WTC11 (cell line): ENCODE measurements around the gene GALM. TPM values are rescaled to one million over a fixed set of nuclear protein-coding genes. Genes with fewer than 3 reads are reported as not detected.
"Not testable (repeated sequence)": the region's sequence is repeated elsewhere in the genome, so short reads cannot be mapped to it uniquely, and the experiment has no call there.

Source experiments
- ATAC-seq: fragments of 200-7000 bp; cut with Tn5 transposase; 2 replicates; pipeline ENCODE4 v1.10.0; 2021; ENCODE audit warnings: mild to moderate bottlenecking, moderate library complexity
- CTCF ChIA-PET: fragments of 300-600 bp; sonication (Branson Sonifier 250); formaldehyde crosslinking; loops from one replicate; lab custom pipeline; 2021; ENCODE audit warnings: antibody characterized with exemption; lab: Charles Lee
- POLR2A ChIA-PET: fragments of 350-600 bp; sonication (Branson Sonifier 250); formaldehyde crosslinking; loops from one replicate; lab custom pipeline; 2021; ENCODE audit warnings: antibody characterized with exemption; lab: Charles Lee
- DNase-seq: peaks from one replicate; pipeline ENCODE4 v3.0.0; 2021; ENCODE audit warnings: low spot score
- H3K27ac Mint-ChIP-seq: 2 replicates; pipeline ENCODE4 v1.8.0; 2021; ENCODE audit warnings: mixed read lengths
- H3K27me3 Mint-ChIP-seq: 2 replicates; pipeline ENCODE4 v1.8.0; 2021; ENCODE audit warnings: low read depth, mild to moderate bottlenecking, moderate library complexity, mixed read lengths
- H3K36me3 Mint-ChIP-seq: 2 replicates; pipeline ENCODE4 v1.8.0; 2021; ENCODE audit warnings: mixed read lengths
- H3K4me1 Mint-ChIP-seq: 2 replicates; pipeline ENCODE4 v1.8.0; 2022; ENCODE audit warnings: mixed read lengths
- H3K4me3 Mint-ChIP-seq: 2 replicates; pipeline ENCODE4 v1.8.0; 2021; ENCODE audit warnings: mild to moderate bottlenecking, moderate library complexity, mixed read lengths
- H3K9me3 Mint-ChIP-seq: 2 replicates; pipeline ENCODE4 v1.8.0; 2021; ENCODE audit warnings: mixed read lengths
- CREM ChIP-seq: sonication (generic); formaldehyde crosslinking; IDR thresholded peaks from 2 replicates; pipeline ENCODE4 v1.8.1; 2022; ENCODE audit warnings: mild to moderate bottlenecking, missing genetic modification reagents, moderate library complexity
- ETV6 ChIP-seq: sonication (generic); formaldehyde crosslinking; IDR thresholded peaks from 2 replicates; pipeline ENCODE4 v1.8.1; 2022; ENCODE audit warnings: mild to moderate bottlenecking, missing genetic modification reagents
- OVOL2 ChIP-seq: fragments of 250-450 bp; sonication (Bioruptor Pico); IDR thresholded peaks from 2 replicates; pipeline ENCODE4 v1.9.0; 2021; ENCODE audit warnings: mild to moderate bottlenecking, borderline replicate concordance
- SOX15 ChIP-seq: fragments of 250-450 bp; sonication (Bioruptor Pico); IDR thresholded peaks from 2 replicates; pipeline ENCODE4 v1.9.0; 2021; ENCODE audit warnings: mild to moderate bottlenecking
- total RNA-seq: library from RNA; stranded (reverse); gene quantifications from 3 replicates; pipeline ENCODE4 v1.2.3, GENCODE V29; 2021
- TF ChIP-seq, protein P1 (sequence below): fragments of 250-450 bp; sonication (Bioruptor Pico); IDR thresholded peaks from 2 replicates; pipeline ENCODE4 v1.9.0; 2021; ENCODE audit warnings: mild to moderate bottlenecking, borderline replicate concordance
- TF ChIP-seq, protein P2 (sequence below): sonication (generic); formaldehyde crosslinking; IDR thresholded peaks from 2 replicates; pipeline ENCODE4 v1.8.1; 2023; ENCODE audit warnings: mild to moderate bottlenecking, missing genetic modification reagents, moderate library complexity
- TF ChIP-seq, protein P3 (sequence below): sonication (generic); formaldehyde crosslinking; IDR thresholded peaks from 2 replicates; pipeline ENCODE4 v1.8.1; 2023; ENCODE audit warnings: mild to moderate bottlenecking, missing genetic modification reagents
- TF ChIP-seq, protein P4 (sequence below): sonication (generic); formaldehyde crosslinking; IDR thresholded peaks from 2 replicates; pipeline ENCODE4 v1.8.0; 2022; ENCODE audit warnings: mild to moderate bottlenecking, missing genetic modification reagents
- TF ChIP-seq, protein P5 (sequence below): sonication (generic); formaldehyde crosslinking; IDR thresholded peaks from 2 replicates; pipeline ENCODE4 v1.8.0; 2023; ENCODE audit warnings: mild to moderate bottlenecking, missing genetic modification reagents
- TF ChIP-seq, protein P6 (sequence below): sonication (generic); formaldehyde crosslinking; IDR thresholded peaks from 2 replicates; pipeline ENCODE4 v1.8.1; 2022; ENCODE audit warnings: missing genetic modification reagents, borderline replicate concordance
- TF ChIP-seq, protein P7 (sequence below): sonication (generic); formaldehyde crosslinking; IDR thresholded peaks from 2 replicates; pipeline ENCODE4 v1.8.1; 2023; ENCODE audit warnings: mild to moderate bottlenecking, missing genetic modification reagents, borderline replicate concordance
- TF ChIP-seq, protein P8 (sequence below): sonication (generic); formaldehyde crosslinking; IDR thresholded peaks from 2 replicates; pipeline ENCODE4 v1.8.0; 2022; ENCODE audit warnings: missing genetic modification reagents

GALM gene
- total RNA-seq, 1 experiment from 2014 or later, result 11.2 TPM

DNA sequence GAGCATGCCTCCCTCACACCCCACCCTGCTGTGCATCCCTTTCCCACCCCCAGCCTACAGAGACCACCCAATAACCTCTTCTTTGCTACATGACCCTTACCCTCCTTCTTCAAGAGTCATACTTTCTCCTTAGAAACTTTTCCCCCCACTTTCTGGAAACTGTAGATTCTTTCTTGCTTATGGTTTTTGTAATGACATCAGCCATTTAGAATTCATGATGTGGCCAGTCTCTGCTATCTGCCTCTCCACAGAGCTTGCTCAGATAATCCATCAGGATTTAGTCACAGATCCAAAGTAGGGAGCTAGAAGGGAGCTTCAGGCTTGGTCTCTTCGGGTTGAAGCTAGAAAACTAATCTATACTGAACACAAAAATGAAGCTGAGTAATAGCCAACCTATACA is 36.5 kb downstream of the GALM start:
- CTCF ChIA-PET, result interaction anchor here (0.6 to 1.5 kb wide), 2 partner anchors 24 to 121 kb away, joined by 4 to 8 read pairs; no protein-coding TSS in a partner anchor

DNA sequence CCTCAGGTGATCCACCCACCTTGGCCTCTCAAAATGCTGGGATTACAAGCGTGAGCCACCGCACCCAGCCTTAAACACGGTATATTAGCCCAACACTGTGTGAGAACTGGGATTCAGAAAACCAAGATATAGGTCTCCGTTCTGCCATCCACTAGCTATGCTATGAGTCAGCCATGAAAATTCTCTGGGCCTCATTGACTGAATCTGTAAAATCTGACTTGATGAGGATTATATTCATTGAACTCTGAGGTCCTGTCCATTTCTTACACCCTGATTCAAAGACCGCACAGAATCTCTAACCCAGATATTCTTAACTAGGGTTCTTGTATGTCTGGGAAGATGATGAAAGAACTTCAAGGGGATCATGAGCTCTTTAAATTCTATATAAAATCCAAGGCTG is 37.4 kb downstream of the GALM start:
- POLR2A ChIA-PET, DNase-seq, H3K4me1 Mint-ChIP-seq, H3K4me3 Mint-ChIP-seq, H3K9me3 Mint-ChIP-seq, H3K27ac Mint-ChIP-seq, H3K36me3 Mint-ChIP-seq, H3K27me3 Mint-ChIP-seq, ATAC-seq: not testable (repeated sequence)
- CTCF ChIA-PET, result interaction anchor here (1.5 kb wide), 1 partner anchor 122 kb away, joined by 8 read pairs; no protein-coding TSS in a partner anchor

More for the DNA sequence above, 36.5 kb downstream of the GALM start:
- Mint-ChIP-seq H3K4me1 (no peaks in the 10 kb centered on the region), H3K4me3 (no peak overlapping the region), H3K9me3 (no peaks in the 10 kb centered on the region), H3K36me3 (no peaks in the 10 kb centered on the region), H3K27ac (no peak overlapping the region), H3K27me3 (no peaks in the 10 kb centered on the region)
- DNase-seq (no peak), ATAC-seq (no peak)
- TF ChIP-seq, protein P1, sequence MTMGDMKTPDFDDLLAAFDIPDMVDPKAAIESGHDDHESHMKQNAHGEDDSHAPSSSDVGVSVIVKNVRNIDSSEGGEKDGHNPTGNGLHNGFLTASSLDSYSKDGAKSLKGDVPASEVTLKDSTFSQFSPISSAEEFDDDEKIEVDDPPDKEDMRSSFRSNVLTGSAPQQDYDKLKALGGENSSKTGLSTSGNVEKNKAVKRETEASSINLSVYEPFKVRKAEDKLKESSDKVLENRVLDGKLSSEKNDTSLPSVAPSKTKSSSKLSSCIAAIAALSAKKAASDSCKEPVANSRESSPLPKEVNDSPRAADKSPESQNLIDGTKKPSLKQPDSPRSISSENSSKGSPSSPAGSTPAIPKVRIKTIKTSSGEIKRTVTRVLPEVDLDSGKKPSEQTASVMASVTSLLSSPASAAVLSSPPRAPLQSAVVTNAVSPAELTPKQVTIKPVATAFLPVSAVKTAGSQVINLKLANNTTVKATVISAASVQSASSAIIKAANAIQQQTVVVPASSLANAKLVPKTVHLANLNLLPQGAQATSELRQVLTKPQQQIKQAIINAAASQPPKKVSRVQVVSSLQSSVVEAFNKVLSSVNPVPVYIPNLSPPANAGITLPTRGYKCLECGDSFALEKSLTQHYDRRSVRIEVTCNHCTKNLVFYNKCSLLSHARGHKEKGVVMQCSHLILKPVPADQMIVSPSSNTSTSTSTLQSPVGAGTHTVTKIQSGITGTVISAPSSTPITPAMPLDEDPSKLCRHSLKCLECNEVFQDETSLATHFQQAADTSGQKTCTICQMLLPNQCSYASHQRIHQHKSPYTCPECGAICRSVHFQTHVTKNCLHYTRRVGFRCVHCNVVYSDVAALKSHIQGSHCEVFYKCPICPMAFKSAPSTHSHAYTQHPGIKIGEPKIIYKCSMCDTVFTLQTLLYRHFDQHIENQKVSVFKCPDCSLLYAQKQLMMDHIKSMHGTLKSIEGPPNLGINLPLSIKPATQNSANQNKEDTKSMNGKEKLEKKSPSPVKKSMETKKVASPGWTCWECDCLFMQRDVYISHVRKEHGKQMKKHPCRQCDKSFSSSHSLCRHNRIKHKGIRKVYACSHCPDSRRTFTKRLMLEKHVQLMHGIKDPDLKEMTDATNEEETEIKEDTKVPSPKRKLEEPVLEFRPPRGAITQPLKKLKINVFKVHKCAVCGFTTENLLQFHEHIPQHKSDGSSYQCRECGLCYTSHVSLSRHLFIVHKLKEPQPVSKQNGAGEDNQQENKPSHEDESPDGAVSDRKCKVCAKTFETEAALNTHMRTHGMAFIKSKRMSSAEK (CRISPR knock-in tag), result no peak
- TF ChIP-seq OVOL2, result no peak
- TF ChIP-seq, protein P2, sequence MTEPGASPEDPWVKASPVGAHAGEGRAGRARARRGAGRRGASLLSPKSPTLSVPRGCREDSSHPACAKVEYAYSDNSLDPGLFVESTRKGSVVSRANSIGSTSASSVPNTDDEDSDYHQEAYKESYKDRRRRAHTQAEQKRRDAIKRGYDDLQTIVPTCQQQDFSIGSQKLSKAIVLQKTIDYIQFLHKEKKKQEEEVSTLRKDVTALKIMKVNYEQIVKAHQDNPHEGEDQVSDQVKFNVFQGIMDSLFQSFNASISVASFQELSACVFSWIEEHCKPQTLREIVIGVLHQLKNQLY (CRISPR knock-in tag), result no peak
- TF ChIP-seq, protein P3, sequence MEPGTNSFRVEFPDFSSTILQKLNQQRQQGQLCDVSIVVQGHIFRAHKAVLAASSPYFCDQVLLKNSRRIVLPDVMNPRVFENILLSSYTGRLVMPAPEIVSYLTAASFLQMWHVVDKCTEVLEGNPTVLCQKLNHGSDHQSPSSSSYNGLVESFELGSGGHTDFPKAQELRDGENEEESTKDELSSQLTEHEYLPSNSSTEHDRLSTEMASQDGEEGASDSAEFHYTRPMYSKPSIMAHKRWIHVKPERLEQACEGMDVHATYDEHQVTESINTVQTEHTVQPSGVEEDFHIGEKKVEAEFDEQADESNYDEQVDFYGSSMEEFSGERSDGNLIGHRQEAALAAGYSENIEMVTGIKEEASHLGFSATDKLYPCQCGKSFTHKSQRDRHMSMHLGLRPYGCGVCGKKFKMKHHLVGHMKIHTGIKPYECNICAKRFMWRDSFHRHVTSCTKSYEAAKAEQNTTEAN (CRISPR knock-in tag), result no peak
- no peak for TF ChIP-seq SOX15 (CRISPR knock-in tag)
- POLR2A ChIA-PET, result no interaction called here

DNA sequence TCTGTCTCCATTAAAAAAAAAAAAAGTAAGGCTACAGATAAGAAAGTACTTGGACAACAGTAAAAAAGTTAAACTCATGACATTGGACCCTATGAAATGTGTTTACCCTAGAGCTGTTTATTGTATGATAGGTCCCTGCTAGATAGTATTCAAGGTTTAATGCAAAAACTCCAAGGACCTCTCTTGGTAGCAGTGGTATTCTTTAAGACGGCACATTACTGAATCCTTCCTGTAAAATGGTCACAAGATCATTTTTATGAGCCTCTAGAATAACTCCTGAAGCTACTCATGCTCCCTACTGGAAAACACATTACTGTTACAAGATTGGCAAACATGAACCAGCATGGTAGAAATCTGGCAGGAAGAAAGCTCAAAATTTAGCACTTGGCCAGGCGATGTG is 38.8 kb downstream of the GALM start:
- no peaks in the 10 kb centered on the region for H3K36me3 Mint-ChIP-seq
- ATAC-seq (no peak), DNase-seq (no peak)
- CTCF ChIA-PET, result interaction anchor here (1.5 kb wide), 1 partner anchor 101 kb away, joined by 5 read pairs; no protein-coding TSS in a partner anchor
- no peaks in the 10 kb centered on the region for H3K9me3 Mint-ChIP-seq
- POLR2A ChIA-PET, result no interaction called here
- no peak overlapping the region for H3K27ac Mint-ChIP-seq
- H3K4me3 Mint-ChIP-seq, result no peak overlapping the region
- peaks cover 12% of the 10 kb centered on the region for H3K4me1 Mint-ChIP-seq
- no peaks in the 10 kb centered on the region for H3K27me3 Mint-ChIP-seq
- TF ChIP-seq, protein P4, sequence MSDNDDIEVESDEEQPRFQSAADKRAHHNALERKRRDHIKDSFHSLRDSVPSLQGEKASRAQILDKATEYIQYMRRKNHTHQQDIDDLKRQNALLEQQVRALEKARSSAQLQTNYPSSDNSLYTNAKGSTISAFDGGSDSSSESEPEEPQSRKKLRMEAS, result no peak
- TF ChIP-seq ETV6 (no peak), CREM (CRISPR knock-in tag) (no peak)
- TF ChIP-seq, protein P5, sequence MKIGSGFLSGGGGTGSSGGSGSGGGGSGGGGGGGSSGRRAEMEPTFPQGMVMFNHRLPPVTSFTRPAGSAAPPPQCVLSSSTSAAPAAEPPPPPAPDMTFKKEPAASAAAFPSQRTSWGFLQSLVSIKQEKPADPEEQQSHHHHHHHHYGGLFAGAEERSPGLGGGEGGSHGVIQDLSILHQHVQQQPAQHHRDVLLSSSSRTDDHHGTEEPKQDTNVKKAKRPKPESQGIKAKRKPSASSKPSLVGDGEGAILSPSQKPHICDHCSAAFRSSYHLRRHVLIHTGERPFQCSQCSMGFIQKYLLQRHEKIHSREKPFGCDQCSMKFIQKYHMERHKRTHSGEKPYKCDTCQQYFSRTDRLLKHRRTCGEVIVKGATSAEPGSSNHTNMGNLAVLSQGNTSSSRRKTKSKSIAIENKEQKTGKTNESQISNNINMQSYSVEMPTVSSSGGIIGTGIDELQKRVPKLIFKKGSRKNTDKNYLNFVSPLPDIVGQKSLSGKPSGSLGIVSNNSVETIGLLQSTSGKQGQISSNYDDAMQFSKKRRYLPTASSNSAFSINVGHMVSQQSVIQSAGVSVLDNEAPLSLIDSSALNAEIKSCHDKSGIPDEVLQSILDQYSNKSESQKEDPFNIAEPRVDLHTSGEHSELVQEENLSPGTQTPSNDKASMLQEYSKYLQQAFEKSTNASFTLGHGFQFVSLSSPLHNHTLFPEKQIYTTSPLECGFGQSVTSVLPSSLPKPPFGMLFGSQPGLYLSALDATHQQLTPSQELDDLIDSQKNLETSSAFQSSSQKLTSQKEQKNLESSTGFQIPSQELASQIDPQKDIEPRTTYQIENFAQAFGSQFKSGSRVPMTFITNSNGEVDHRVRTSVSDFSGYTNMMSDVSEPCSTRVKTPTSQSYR, result no peak
- TF ChIP-seq, protein P6, sequence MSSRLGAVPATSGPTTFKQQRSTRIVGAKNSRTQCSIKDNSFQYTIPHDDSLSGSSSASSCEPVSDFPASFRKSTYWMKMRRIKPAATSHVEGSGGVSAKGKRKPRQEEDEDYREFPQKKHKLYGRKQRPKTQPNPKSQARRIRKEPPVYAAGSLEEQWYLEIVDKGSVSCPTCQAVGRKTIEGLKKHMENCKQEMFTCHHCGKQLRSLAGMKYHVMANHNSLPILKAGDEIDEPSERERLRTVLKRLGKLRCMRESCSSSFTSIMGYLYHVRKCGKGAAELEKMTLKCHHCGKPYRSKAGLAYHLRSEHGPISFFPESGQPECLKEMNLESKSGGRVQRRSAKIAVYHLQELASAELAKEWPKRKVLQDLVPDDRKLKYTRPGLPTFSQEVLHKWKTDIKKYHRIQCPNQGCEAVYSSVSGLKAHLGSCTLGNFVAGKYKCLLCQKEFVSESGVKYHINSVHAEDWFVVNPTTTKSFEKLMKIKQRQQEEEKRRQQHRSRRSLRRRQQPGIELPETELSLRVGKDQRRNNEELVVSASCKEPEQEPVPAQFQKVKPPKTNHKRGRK (CRISPR knock-in tag), result no peak
- TF ChIP-seq, protein P7, sequence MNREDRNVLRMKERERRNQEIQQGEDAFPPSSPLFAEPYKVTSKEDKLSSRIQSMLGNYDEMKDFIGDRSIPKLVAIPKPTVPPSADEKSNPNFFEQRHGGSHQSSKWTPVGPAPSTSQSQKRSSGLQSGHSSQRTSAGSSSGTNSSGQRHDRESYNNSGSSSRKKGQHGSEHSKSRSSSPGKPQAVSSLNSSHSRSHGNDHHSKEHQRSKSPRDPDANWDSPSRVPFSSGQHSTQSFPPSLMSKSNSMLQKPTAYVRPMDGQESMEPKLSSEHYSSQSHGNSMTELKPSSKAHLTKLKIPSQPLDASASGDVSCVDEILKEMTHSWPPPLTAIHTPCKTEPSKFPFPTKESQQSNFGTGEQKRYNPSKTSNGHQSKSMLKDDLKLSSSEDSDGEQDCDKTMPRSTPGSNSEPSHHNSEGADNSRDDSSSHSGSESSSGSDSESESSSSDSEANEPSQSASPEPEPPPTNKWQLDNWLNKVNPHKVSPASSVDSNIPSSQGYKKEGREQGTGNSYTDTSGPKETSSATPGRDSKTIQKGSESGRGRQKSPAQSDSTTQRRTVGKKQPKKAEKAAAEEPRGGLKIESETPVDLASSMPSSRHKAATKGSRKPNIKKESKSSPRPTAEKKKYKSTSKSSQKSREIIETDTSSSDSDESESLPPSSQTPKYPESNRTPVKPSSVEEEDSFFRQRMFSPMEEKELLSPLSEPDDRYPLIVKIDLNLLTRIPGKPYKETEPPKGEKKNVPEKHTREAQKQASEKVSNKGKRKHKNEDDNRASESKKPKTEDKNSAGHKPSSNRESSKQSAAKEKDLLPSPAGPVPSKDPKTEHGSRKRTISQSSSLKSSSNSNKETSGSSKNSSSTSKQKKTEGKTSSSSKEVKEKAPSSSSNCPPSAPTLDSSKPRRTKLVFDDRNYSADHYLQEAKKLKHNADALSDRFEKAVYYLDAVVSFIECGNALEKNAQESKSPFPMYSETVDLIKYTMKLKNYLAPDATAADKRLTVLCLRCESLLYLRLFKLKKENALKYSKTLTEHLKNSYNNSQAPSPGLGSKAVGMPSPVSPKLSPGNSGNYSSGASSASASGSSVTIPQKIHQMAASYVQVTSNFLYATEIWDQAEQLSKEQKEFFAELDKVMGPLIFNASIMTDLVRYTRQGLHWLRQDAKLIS (CRISPR knock-in tag), result no peak
- TF ChIP-seq, protein P8, sequence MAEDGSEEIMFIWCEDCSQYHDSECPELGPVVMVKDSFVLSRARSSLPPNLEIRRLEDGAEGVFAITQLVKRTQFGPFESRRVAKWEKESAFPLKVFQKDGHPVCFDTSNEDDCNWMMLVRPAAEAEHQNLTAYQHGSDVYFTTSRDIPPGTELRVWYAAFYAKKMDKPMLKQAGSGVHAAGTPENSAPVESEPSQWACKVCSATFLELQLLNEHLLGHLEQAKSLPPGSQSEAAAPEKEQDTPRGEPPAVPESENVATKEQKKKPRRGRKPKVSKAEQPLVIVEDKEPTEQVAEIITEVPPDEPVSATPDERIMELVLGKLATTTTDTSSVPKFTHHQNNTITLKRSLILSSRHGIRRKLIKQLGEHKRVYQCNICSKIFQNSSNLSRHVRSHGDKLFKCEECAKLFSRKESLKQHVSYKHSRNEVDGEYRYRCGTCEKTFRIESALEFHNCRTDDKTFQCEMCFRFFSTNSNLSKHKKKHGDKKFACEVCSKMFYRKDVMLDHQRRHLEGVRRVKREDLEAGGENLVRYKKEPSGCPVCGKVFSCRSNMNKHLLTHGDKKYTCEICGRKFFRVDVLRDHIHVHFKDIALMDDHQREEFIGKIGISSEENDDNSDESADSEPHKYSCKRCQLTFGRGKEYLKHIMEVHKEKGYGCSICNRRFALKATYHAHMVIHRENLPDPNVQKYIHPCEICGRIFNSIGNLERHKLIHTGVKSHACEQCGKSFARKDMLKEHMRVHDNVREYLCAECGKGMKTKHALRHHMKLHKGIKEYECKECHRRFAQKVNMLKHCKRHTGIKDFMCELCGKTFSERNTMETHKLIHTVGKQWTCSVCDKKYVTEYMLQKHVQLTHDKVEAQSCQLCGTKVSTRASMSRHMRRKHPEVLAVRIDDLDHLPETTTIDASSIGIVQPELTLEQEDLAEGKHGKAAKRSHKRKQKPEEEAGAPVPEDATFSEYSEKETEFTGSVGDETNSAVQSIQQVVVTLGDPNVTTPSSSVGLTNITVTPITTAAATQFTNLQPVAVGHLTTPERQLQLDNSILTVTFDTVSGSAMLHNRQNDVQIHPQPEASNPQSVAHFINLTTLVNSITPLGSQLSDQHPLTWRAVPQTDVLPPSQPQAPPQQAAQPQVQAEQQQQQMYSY (CRISPR knock-in tag), result no peak
